Purkinje cell (primary cell): ENCODE results near the gene ENAM. TPM values are rescaled to one million over a fixed set of nuclear protein-coding genes. Genes with fewer than 3 reads are reported as not detected.

ENCODE experiments used
- polyA plus RNA-seq: library from polyadenylated mRNA; unstranded; fragments of >200 nt; fragmentation: Nextera tagmentation; gene quantifications from 2 replicates; pipeline ENCODE4 v1.2.1, GENCODE V29; 2014

The ENAM gene, protein sequence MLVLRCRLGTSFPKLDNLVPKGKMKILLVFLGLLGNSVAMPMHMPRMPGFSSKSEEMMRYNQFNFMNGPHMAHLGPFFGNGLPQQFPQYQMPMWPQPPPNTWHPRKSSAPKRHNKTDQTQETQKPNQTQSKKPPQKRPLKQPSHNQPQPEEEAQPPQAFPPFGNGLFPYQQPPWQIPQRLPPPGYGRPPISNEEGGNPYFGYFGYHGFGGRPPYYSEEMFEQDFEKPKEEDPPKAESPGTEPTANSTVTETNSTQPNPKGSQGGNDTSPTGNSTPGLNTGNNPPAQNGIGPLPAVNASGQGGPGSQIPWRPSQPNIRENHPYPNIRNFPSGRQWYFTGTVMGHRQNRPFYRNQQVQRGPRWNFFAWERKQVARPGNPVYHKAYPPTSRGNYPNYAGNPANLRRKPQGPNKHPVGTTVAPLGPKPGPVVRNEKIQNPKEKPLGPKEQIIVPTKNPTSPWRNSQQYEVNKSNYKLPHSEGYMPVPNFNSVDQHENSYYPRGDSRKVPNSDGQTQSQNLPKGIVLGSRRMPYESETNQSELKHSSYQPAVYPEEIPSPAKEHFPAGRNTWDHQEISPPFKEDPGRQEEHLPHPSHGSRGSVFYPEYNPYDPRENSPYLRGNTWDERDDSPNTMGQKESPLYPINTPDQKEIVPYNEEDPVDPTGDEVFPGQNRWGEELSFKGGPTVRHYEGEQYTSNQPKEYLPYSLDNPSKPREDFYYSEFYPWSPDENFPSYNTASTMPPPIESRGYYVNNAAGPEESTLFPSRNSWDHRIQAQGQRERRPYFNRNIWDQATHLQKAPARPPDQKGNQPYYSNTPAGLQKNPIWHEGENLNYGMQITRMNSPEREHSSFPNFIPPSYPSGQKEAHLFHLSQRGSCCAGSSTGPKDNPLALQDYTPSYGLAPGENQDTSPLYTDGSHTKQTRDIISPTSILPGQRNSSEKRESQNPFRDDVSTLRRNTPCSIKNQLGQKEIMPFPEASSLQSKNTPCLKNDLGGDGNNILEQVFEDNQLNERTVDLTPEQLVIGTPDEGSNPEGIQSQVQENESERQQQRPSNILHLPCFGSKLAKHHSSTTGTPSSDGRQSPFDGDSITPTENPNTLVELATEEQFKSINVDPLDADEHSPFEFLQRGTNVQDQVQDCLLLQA
- polyA plus RNA-seq = not detected in 2 replicates

DNA sequence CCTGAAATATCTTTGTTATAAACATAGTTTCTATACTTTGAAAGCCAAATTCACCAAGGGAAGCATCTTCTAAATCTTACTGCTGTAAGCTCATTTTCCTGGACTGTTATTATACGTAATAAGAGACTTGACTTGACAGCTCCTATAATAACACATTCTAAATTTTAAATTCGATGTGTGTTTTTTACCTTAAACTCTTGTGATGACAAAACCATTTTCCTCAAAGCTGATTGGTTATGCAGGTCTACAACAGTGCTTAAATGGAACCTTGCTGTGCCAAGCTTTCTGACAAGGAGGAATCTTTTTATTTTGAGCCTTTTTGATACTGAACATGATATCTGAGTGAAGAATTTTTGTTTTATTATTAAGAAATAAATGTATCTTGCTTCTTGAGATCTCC, at the start of gene ENAM:
Gene ENAM (plus strand): TSS at position 301 of the 400 bp plus-strand sequence. CDS start 757 bp downstream, outside the sequence.

GRCh38 chr4:70591955-70592582, 36.5 kb upstream of the ENAM start, which contains the start of gene AMBN:
Gene AMBN (plus strand): TSS chr4:70592256. CDS start chr4:70592359, 103 bp downstream.

DNA sequence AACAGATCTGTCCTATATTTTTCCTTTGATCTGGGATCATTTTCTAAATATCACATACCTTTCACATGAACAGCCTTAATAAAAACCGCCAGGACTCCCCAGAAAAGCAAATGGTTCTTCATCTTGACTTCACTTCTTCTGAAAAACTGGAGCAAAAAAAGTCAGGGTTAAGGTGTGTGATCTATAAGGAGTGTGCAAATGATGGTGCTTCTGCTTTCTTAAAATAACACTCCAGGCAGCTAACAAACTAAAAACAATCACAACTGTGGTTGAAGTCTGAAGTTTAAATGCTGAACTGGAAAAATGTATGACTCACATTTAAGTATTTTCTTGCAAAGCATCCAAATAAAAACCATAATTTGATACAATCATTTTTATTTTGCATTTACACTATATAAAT, 37.8 kb downstream of the ENAM start, which contains the start of gene JCHAIN:
Gene JCHAIN (minus strand): TSS at position 140 of the 400 bp plus-strand sequence. CDS start 18 bp downstream, at position 122.

GRCh38 chr4:70687821-70688794, 59.6 kb downstream of the ENAM start, which contains the start of gene UTP3:
Gene UTP3 (plus strand): TSS chr4:70688532. CDS start chr4:70688678, 146 bp downstream.

Other genes starting within 250 kb of the ENAM start
- gene SMR3B, start 245.6 kb upstream of the ENAM start, polyA plus RNA-seq = not detected in 2 replicates
- not detected in 2 replicates for gene OPRPN, start 230.8 kb upstream of the ENAM start, polyA plus RNA-seq
- gene MUC7, start 156.5 kb upstream of the ENAM start, polyA plus RNA-seq = not detected in 2 replicates
- gene AMTN, start 110.2 kb upstream of the ENAM start, polyA plus RNA-seq = not detected in 2 replicates
- not detected in 2 replicates for gene AMBN, start 36.5 kb upstream of the ENAM start, polyA plus RNA-seq
- 0.34 TPM in 1 of 2 replicates, not detected in the other for gene JCHAIN, start 37.8 kb downstream of the ENAM start, polyA plus RNA-seq
- gene UTP3, start 59.8 kb downstream of the ENAM start, polyA plus RNA-seq = 24.0 and 27.3 TPM in 2 replicates
- gene RUFY3, start 93.2 kb downstream of the ENAM start, polyA plus RNA-seq = 146 and 153 TPM in 2 replicates
- gene GRSF1, start 211.1 kb downstream of the ENAM start, polyA plus RNA-seq = 110 and 117 TPM in 2 replicates